ENCODE results near the gene TRPM1.

TRPM1 gene

GRCh38 chr15:31131853-31132375 is 30.4 kb upstream of the TRPM1 start:
- no peaks in the 10 kb centered on the region for H3K9me3 Mint-ChIP-seq
- peaks cover 2% of the 10 kb centered on the region for H3K4me1 Mint-ChIP-seq (ENCODE audit: low read depth)
- no peak overlapping the region for H3K27ac Mint-ChIP-seq
- no peaks in the 10 kb centered on the region for H3K36me3 Mint-ChIP-seq (ENCODE audit: low read depth)
- no peak for DNase-seq (ENCODE audit: low spot score)
- no peak overlapping the region for H3K4me3 Mint-ChIP-seq
- peaks cover 7% of the 10 kb centered on the region for H3K27me3 Mint-ChIP-seq (ENCODE audit: low read depth)

- no peak overlapping the region for H3K4me3 Mint-ChIP-seq
- H3K27ac Mint-ChIP-seq = no peak overlapping the region
- H3K36me3 Mint-ChIP-seq (ENCODE audit: low read depth) = no peaks in the 10 kb centered on the region
- H3K9me3 Mint-ChIP-seq = no peaks in the 10 kb centered on the region
- DNase-seq (ENCODE audit: low spot score) = no peak
- peaks cover 6% of the 10 kb centered on the region for H3K27me3 Mint-ChIP-seq (ENCODE audit: low read depth)
- H3K4me1 Mint-ChIP-seq (ENCODE audit: low read depth) = peaks cover 2% of the 10 kb centered on the region
Measured at GRCh38 chr15:31130576-31131237, 29.2 kb upstream of the TRPM1 start.

- no peak overlapping the region for H3K4me3 Mint-ChIP-seq
- H3K27ac Mint-ChIP-seq = no peak overlapping the region
- peaks cover 2% of the 10 kb centered on the region for H3K4me1 Mint-ChIP-seq (ENCODE audit: low read depth)
- DNase-seq (ENCODE audit: low spot score) = no peak
- H3K27me3 Mint-ChIP-seq (ENCODE audit: low read depth) = peaks cover 3% of the 10 kb centered on the region
- H3K9me3 Mint-ChIP-seq = no peaks in the 10 kb centered on the region
- no peaks in the 10 kb centered on the region for H3K36me3 Mint-ChIP-seq (ENCODE audit: low read depth)
Measured at GRCh38 chr15:31129769-31130303, 28.3 kb upstream of the TRPM1 start.

- H3K4me3 Mint-ChIP-seq = no peak overlapping the region
- H3K9me3 Mint-ChIP-seq = no peaks in the 10 kb centered on the region
- DNase-seq (ENCODE audit: low spot score) = peak; percentile 55
- no peaks in the 10 kb centered on the region for H3K36me3 Mint-ChIP-seq (ENCODE audit: low read depth)
- peaks cover 3% of the 10 kb centered on the region for H3K27me3 Mint-ChIP-seq (ENCODE audit: low read depth)
- peaks cover 2% of the 10 kb centered on the region for H3K4me1 Mint-ChIP-seq (ENCODE audit: low read depth)
- H3K27ac Mint-ChIP-seq = no peak overlapping the region
Measured at GRCh38 chr15:31128919-31129768, 27.6 kb upstream of the TRPM1 start.

DNA sequence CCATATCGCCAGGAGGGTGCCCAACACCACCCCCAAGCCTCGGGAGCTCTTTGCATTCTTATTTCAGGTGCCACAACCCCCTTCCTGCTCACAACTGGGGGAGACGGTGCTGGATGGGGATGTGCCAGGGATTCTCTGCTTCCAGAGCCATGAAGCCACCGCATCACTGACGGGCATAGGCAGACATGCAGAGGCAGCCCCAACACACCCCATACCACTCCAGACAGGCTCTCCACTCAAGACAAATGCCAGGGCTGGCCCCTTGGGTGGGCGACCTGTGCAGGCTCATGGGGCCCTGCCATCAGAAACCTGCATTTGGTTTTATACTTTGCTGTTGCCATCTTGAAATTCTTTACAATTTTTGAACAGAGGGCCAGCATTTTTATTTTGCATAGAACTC is 27.0 kb upstream of the TRPM1 start:
- no peak overlapping the region for H3K4me3 Mint-ChIP-seq
- H3K27me3 Mint-ChIP-seq (ENCODE audit: low read depth) = peaks cover 3% of the 10 kb centered on the region
- no peak for DNase-seq (ENCODE audit: low spot score)
- no peak overlapping the region for H3K27ac Mint-ChIP-seq
- H3K4me1 Mint-ChIP-seq (ENCODE audit: low read depth) = peaks cover 2% of the 10 kb centered on the region
- no peaks in the 10 kb centered on the region for H3K36me3 Mint-ChIP-seq (ENCODE audit: low read depth)
- no peaks in the 10 kb centered on the region for H3K9me3 Mint-ChIP-seq

DNA sequence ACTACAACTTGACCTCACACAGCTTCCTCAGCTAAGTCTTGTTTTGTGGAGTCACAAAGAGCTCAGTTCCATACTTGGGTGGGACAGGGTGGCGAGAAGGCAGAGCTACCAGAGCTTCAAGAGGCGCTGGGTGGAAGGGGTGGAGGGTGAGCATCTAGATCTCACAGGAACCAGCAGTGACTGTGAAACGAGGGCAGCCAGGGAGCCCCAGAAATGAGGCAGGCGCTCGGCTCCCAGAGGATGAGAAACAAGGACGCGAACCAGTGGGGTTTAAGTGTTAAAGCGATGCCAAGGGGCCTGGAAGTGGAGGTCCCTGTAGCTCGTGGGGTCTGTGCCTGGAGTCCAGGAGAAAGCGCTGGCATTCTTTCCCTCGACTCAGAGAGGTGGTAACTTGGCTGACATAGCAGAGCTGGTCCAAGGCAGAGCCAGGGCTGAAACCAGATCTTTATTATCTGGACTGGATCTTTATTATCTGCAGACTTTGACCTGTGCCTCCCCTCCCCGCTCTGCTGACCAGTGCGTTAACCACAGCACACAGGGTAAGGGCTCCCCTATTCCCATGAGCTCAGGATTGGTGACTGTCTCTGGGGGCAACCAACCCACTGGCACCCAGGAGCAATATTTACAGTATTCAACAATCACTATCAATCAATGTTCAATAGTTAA is 26.2 kb upstream of the TRPM1 start:
- no peaks in the 10 kb centered on the region for H3K36me3 Mint-ChIP-seq (ENCODE audit: low read depth)
- H3K4me1 Mint-ChIP-seq (ENCODE audit: low read depth) = peaks cover 2% of the 10 kb centered on the region

GRCh38 chr15:31125061-31125460 is 23.5 kb upstream of the TRPM1 start:
- DNase-seq (ENCODE audit: low spot score) = no peak
- no peak overlapping the region for H3K27ac Mint-ChIP-seq
- peaks cover 16% of the 10 kb centered on the region for H3K27me3 Mint-ChIP-seq (ENCODE audit: low read depth)
- no peak overlapping the region for H3K4me3 Mint-ChIP-seq
- H3K4me1 Mint-ChIP-seq (ENCODE audit: low read depth) = no peaks in the 10 kb centered on the region
- peaks cover 17% of the 10 kb centered on the region for H3K9me3 Mint-ChIP-seq
- no peaks in the 10 kb centered on the region for H3K36me3 Mint-ChIP-seq (ENCODE audit: low read depth)

More for the DNA sequence above, 26.2 kb upstream of the TRPM1 start:
- DNase-seq (ENCODE audit: low spot score) = no peak
- H3K27ac Mint-ChIP-seq = no peak overlapping the region
- H3K9me3 Mint-ChIP-seq = peaks cover 6% of the 10 kb centered on the region
- H3K4me3 Mint-ChIP-seq = no peak overlapping the region
- H3K27me3 Mint-ChIP-seq (ENCODE audit: low read depth) = peaks cover 3% of the 10 kb centered on the region

DNA sequence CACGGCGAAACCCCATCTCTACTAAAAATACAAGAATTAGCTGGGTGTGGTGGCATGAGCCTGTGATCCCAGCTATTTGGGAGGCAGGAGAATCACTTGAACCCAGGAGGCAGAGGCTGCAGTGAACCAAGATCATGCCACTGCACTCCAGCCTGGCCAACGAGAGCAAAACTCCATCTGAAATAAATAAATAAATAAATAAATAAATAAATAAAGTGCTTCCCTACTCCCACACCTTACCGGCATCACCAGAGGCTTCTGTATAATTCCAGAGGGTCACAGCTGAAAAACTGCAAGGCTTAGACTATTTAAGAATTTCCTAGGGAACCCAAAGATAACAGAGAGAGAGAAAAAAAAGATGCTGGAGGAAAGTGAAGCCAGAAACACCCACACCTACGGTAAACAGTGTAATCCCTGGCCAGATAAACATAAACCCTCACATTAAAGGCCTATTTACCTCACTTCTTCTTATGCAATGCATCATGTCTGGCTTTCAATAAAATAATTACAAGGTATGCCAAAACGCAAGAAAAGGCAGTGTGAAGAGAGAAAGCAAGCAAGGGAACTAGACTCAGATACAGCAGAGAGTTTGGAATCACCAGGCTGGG is 15.0 kb upstream of the TRPM1 start:
- H3K9me3 Mint-ChIP-seq = peaks cover 10% of the 10 kb centered on the region
- H3K27ac Mint-ChIP-seq = no peak overlapping the region
- H3K36me3 Mint-ChIP-seq (ENCODE audit: low read depth) = no peaks in the 10 kb centered on the region
- no peaks in the 10 kb centered on the region for H3K4me1 Mint-ChIP-seq (ENCODE audit: low read depth)
- no peak for DNase-seq (ENCODE audit: low spot score)
- H3K4me3 Mint-ChIP-seq = no peak overlapping the region
- peaks cover 10% of the 10 kb centered on the region for H3K27me3 Mint-ChIP-seq (ENCODE audit: low read depth)

- Mint-ChIP-seq H3K27me3 (ENCODE audit: low read depth) (peaks cover 8% of the 10 kb centered on the region), H3K9me3 (peaks cover 9% of the 10 kb centered on the region), H3K4me1 (ENCODE audit: low read depth) (peaks cover 1% of the 10 kb centered on the region), H3K36me3 (ENCODE audit: low read depth) (no peaks in the 10 kb centered on the region), H3K4me3 (no peak overlapping the region), H3K27ac (no peak overlapping the region)
- no peak for DNase-seq (ENCODE audit: low spot score)
Measured at GRCh38 chr15:31111091-31111647, 9.6 kb upstream of the TRPM1 start.

GRCh38 chr15:31108836-31109235 is 7.3 kb upstream of the TRPM1 start:
- H3K4me3 Mint-ChIP-seq = no peak overlapping the region
- H3K4me1 Mint-ChIP-seq (ENCODE audit: low read depth) = peaks cover 1% of the 10 kb centered on the region
- no peaks in the 10 kb centered on the region for H3K9me3 Mint-ChIP-seq
- no peak overlapping the region for H3K27ac Mint-ChIP-seq
- H3K27me3 Mint-ChIP-seq (ENCODE audit: low read depth) = peaks cover 8% of the 10 kb centered on the region
- no peaks in the 10 kb centered on the region for H3K36me3 Mint-ChIP-seq (ENCODE audit: low read depth)
- no peak for DNase-seq (ENCODE audit: low spot score)

GRCh38 chr15:31106495-31107300 is 5.2 kb upstream of the TRPM1 start:
- no peak overlapping the region for H3K4me3 Mint-ChIP-seq
- DNase-seq (ENCODE audit: low spot score) = no peak
- no peak overlapping the region for H3K27ac Mint-ChIP-seq

GRCh38 chr15:31104003-31104402 is 2.5 kb upstream of the TRPM1 start:
- Mint-ChIP-seq H3K4me1 (ENCODE audit: low read depth) (no peaks in the 10 kb centered on the region), H3K27me3 (ENCODE audit: low read depth) (peaks cover 8% of the 10 kb centered on the region), H3K36me3 (ENCODE audit: low read depth) (no peaks in the 10 kb centered on the region), H3K27ac (no peak overlapping the region), H3K9me3 (no peaks in the 10 kb centered on the region), H3K4me3 (no peak overlapping the region)
- DNase-seq (ENCODE audit: low spot score) = no peak

More at GRCh38 chr15:31106495-31107300, 5.2 kb upstream of the TRPM1 start:
- Mint-ChIP-seq H3K9me3 (no peaks in the 10 kb centered on the region), H3K27me3 (ENCODE audit: low read depth) (peaks cover 8% of the 10 kb centered on the region), H3K36me3 (ENCODE audit: low read depth) (no peaks in the 10 kb centered on the region), H3K4me1 (ENCODE audit: low read depth) (peaks cover 1% of the 10 kb centered on the region)
